G401.6 (cell line): ENCODE results near the gene CASP9.
"Not testable (repeated sequence)": the region's sequence is repeated elsewhere in the genome, so short reads cannot be mapped to it uniquely, and the experiment has no call there.

Experiments used
- FAIRE-seq: peaks from 2 replicates; lab custom pipeline; 2012; peaks lifted over from hg19 to GRCh38; lab: Jason Lieb, UNC

CASP9 gene

GRCh38 chr1:15525050-15526020 lies 1.3 kb upstream of the CASP9 start:
- no peak for FAIRE-seq

- FAIRE-seq: no peak
Observed at GRCh38 chr1:15524283-15525049, 451 bp upstream of the CASP9 start.

- no peak for FAIRE-seq
Observed at GRCh38 chr1:15523104-15524020, 653 bp downstream of the CASP9 start.

GRCh38 chr1:15522551-15522950 lies 1.5 kb downstream of the CASP9 start:
- no peak for FAIRE-seq

DNA sequence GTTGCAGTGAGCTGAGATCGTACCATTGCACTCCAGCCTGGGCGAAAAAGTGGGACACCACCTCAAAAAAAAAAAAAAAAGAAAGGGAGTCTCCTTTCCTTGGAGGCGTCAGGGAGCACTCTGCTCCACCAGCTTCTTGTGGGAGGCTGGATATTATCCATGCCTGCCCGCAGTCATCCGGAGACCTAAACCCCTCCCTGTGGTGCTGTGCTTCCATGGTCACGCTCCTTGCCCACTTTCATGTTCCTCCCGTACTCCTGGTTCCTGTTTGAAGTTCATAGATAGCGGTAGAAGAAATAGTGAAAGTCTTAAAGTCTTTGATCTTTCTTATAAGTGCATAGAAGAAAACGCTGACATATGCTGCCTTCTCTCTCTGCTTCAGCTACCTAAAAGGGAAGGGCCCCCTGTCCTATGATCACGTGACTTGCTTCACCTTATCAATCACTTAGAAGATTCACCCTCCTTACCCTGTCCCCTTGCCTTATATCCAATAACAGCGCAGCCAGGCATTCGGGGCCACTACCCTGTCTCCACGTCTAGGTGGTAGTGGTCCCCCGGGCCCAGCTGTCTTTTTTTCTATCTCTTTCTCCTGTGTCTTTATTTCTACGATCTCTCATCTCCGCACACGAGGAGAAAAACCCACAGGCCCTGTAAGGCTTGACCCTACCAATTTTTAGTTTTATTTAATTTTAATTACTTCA lies 2.7 kb downstream of the CASP9 start:
- not testable (repeated sequence) for FAIRE-seq

DNA sequence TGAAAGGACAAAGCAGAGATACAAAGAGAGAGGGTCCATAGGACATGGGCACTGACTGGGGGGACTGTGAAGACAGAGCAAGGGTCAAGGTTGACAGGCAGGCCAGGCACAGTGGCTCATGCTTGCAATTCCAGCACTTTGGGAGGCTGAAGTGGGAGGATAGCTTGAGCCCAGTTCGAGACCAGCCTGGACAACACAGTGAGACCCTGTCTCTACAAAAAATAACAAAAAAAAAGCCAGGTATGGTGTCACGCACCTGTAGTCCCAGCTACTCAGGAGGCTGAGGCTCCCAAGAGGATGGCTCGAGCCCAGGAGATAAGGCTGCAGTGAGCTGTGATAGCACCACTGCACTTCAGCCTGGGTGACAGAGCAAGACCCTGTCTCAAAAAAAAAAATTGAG lies 4.4 kb downstream of the CASP9 start:
- no peak for FAIRE-seq

GRCh38 chr1:15515022-15515663 lies 8.9 kb downstream of the CASP9 start:
- FAIRE-seq: no peak

DNA sequence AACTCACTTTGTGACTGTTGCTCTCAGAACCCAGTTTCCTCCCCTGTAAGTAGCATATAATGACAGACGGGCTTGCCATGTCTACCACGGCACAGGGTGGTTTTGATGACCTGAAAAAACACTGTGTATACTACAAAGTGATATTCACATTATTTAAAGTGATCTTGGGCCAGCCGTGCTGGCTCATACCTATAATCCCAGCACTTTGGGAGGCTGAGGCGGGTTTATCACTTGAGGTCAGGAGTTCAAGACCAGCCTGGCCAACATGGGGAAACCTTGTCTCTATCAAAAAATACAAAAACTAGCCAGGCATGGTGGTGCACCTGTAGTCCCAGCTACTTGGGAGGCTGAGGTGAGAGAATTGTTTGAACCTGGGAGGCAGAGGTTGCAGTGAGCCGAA lies 9.5 kb downstream of the CASP9 start:
- FAIRE-seq: not testable (repeated sequence)

DNA sequence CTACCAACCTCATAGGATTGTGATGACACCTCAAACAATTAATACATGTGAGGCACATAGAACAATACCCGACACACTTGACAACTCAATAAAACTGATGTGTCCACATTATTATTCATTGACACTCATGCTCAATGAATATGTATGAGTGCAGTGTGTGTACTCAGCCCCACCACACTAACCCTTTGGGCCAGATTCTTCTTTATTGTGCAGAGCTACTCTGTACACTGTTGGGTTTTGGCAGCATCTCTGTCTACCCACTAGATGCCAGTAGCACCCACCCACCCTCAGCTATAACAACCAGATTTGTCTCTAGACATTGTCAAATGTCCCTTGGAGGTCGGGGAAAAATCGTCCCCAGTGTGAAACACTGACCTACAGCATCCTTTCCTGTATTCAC lies 10.1 kb downstream of the CASP9 start:
- FAIRE-seq: no peak

DNA sequence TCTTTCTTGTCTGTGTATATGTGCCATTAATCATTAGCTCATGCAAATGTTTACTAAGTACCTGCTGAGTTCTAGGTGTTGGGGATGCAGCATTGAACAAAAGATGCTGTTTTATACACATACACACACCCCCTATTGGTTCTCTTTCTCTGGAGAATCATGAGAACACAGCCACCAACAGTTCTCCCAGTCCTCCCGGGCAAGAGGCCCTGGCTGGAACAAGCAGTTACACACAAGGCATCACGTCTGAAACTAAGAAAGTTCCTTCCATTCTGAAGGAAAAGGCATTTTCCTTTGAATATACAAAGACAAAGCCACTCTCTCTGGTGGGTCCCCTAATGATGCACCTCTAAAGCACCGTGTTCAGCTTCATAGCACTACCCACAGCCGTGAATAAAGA lies 10.8 kb downstream of the CASP9 start:
- FAIRE-seq: no peak

DNA sequence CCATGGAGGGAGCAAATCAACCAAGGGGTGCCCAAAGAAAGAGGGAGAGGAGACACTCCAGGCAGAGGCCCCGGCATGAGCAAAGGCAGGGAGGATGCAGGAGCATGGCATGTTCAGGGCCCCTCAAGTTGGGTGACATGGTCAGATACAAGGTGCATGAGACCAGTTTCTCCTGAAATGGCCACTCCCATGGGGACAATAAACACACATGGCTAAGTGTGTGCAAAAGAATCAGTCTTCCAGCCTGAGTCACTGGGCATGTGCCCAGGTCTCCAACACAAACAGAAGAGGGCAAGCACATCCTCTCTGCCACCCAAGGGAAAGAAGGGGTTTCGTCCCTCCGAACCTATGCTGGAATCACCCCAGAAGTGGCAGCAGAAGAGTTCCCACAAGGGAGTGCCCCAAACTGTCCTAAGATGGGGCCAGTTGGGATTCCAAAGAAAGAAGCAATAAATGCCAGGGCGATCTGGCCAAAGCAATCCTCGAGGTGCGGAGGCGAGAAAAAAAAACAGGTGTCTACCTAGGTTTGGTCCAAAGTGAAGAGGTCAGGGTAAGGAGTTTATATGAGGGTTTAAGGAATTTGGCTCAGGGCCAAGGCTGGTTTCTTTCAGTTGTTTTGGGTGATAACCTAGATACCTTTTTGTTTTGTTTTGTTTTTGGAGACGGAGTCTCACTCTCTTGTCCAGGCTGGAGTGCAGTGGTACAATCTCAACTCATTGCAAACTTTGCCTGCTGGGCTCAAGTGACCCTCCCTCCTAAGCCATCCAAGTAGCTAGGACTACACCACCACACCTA lies 13.2 kb downstream of the CASP9 start:
- FAIRE-seq: no peak

GRCh38 chr1:15509586-15509985 lies 14.4 kb downstream of the CASP9 start:
- no peak for FAIRE-seq

GRCh38 chr1:15508700-15509487 lies 15.1 kb downstream of the CASP9 start:
- no peak for FAIRE-seq

- no peak for FAIRE-seq
Observed at GRCh38 chr1:15507278-15507677, 16.7 kb downstream of the CASP9 start.

GRCh38 chr1:15506831-15507230 lies 17.2 kb downstream of the CASP9 start:
- no peak for FAIRE-seq

DNA sequence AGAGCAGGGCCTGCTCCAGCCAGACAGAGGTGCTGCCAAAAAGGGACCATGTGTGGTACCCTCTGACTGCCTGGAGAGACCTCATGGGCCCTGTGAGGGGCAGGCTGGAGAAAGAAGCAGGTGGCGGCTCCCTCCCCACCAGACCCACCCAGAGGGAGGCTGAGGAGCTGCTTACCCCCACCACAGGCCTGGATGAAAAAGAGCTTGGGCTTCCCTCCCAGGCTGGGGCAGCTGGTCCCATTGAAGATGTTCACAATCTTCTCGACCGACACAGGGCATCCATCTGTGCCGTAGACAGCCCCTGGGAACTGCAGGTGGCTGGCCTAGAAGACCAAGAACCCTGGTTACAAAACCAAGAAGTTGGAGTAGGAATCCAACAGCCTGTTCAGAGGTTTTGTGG lies 19.6 kb downstream of the CASP9 start:
- no peak for FAIRE-seq

GRCh38 chr1:15501208-15502032 lies 22.6 kb downstream of the CASP9 start:
- peak; percentile 84 for FAIRE-seq
